GM19395 (cell line): ENCODE data around the gene AFDN.
"Not testable (repeated sequence)": the region's sequence is repeated elsewhere in the genome, so short reads cannot be mapped to it uniquely, and the experiment has no call there.

Source experiments
- ATAC-seq: cut with Tn5 transposase; IDR thresholded peaks from one replicate; pipeline ENCODE4 v1.9.1; 2021; ENCODE audit warnings: mild to moderate bottlenecking, moderate library complexity; ENCODE audit not compliant: unreplicated experiment

AFDN gene

DNA sequence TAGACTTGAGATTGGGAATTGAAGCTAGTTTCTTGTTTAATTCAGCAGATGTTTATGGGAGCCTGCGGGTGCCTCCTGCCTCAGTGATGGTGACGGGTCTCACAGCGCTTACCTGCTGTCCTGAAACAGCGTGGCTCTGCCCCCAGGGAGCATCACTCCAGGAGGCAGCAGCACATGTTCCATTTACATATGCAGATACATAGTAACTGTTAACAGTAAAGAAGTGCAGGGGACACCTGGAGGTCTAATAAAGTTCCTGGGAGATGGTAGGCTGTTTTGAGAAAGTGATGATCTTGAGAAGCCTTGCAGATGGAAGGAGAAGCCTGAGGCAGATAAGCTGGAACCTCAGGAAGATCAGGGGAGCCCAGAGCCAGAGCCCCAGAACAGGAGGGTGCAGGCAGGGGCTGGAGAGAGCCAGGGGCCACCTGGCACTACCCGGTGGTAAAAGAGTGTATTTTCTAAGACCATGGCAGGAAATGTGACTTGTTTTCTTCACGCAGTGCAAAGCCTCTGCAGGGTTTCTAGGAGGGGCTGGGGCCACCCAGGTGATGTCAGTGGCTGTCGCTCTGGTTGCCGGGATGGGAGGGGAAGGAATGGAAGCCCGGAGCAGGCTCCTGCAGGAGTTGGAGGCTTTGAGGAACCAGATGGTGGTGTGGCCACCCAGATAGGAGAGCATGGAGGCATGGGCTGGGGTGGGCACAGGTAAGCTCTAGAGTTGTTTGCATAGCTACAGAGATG is 146.6 kb downstream of the AFDN start:
- no peak for ATAC-seq

DNA sequence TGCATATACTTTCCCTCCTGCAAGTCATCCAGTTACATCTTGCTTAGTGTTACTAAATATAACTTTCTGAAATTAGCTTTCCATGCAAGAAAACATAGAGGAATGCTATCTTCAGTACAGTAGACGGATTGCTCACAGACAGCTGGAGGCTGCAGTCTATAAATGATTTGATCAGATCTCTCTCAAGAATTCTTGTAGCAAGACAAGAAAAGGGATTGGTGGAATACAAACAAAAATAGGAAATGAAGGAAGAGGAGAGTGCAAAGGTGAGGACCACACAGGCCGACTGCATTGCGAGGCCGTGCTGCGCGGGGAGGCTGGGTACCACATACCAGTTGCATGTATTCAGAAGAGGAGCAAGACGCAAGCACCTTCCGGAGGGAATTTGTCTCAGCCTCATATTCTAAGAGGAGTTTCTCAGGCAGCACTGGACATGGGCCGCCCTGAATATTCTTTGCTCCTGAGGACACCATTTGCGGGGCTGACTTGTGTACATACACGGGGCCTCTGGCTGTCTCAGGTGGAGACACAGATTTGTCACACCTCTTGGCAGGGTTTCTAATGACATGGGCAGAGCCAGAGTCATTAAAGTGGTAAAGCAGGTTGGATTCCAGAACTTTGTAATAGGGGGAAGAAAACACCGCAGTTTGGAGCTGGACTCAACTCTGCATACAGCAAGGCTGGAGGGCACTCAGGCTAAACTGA is 148.1 kb downstream of the AFDN start:
- ATAC-seq, result no peak

DNA sequence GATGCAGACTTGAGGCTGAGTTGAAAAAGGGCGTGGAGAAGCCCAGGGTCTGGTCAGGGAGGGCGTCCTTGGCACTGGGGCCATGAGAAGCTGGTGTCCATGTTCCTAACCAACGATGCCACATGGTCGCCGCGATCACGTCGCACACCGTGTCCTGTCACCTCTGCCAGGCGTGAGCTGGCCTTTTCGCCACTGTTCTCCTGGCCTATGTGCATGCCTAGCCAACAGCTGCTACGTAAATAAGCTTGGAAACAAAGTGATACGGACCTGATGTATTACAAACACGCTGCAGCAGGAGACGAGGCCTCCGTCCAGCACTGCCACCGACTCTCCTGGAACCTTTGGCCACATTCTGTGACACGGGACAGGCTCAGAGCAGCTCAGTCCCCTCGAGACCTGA is 148.7 kb downstream of the AFDN start:
- ATAC-seq, result no peak

DNA sequence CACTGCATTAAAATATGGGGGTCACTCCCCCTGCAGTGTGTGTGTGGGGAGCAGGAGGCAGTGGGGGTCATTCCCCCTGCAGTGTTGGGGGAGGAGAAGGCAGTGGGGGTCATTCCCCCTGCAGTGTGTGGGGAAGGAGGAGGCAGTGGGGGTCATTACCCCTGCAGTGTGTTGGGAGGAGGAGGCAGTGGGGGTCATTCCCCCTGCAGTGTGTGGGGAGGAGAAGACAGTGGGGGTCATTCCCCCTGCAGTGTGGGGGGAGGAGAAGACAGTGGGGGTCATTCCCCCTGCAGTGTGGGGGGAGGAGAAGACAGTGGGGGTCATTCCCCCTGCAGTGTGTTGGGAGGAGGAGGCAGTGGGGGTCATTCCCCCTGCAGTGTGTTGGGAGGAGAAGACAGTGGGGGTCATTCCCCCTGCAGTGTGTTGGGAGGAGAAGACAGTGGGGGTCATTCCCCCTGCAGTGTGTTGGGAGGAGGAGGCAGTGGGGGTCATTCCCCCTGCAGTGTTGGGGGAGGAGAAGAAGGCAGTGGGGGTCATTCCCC is 149.5 kb downstream of the AFDN start:
- not testable (repeated sequence) for ATAC-seq

DNA sequence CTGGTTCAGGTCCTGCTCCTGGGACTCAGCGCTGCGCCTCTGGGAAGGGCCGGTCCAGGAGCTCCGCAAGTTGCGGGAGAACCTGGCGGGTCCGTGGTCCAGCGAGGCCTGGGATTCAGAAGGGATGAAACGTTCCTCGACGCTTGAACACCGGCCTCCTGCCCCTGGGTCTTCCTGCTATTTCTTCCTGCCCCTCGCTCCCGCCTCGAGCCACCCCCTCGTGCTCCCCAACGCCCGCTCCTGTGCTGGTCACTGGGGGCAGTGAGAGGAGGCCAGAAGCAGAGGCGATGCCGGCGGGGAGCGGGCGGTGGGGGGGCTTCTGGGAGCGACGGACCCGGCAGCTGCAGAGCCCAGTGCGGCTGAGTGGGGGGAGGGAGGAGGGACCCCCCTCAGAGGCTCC is 150.0 kb downstream of the AFDN start:
- no peak for ATAC-seq

DNA sequence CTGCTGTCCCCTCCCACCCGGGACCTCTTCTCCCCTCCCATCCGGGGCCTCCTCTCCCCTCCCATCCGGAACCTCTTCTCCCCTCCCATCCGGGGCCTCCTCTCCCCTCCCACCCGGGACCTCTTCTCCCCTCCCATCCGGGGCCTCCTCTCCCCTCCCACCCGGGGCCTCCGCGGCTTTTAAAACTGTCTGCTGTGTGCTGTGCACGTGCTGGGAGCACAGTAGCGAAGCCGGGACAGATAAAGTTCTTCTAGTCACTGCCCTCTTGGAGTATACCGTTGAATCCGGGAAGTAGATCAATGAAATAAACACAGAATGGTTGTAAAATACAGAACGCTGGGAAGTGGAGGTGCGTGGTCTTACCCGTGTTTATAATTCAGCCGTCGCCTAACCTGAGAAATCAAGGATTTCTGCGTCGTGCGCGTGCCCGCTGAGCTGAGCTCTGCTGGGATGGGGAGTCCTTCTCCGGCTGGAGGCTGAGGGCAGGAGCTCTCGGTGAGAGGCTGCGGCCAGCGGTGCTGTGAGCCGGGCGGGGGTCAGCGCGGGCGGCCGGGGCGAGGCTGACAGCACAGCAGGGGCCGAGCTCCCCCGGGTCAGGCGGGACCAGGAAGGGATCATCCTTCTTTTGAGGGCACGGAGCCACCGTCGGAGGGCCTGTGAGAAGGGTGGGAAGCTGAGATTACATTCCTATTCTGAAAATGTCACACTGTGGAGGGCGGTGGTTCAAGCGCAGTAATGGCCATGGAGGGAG is 151.2 kb downstream of the AFDN start:
- no peak for ATAC-seq

DNA sequence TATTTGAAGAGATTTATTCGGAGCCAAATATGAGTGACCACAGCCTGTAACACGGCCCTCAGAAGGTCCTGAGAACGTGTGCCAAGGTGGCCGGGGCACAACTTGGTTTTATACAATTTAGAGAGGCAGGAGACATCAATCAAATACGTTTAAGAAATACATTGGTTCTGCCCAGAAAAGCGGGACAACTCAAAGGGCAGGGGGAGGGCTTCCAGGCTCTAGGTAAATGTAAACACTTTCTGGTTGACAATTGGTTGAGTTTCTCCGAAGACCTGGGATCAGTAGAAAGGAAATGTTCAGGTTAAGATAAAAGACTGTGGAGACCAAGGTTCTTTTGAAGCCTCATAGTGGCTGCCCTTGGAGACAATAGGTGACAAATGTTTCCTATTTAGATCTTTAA is 151.9 kb downstream of the AFDN start:
- ATAC-seq, result no peak

DNA sequence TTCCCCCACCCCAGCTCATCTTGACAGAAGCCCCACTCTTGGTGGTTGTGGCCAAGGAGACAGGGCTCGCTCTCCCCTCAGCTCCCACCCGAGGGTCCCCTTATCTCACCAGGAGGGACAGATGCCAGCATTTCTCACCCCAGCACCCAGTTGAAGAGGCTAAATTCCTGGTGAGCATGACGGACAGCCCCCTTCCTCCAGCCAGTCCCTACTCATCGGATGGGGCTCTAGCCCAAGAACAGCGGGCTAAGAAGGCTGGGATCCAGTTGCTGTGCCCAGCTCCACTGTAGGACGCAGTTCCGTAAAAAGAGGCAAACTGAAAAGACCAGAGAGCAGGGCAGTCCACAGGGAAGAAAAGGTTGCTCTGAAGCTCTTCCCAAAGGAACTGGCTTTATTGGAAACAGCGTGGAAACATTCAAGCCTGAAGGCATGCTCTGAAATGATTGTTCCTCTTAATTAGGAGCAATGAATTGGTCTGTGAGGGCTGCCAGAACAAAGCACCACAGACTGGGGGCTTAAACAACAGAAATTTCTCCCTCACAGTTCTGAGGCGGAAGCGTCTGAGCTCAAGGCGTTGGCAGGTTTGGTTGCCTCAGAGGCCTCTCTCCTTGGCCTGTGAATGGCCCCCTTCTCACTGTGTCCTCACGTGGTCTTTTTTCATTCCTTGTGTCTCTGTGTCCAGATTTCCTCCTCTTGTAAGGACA is 152.9 kb downstream of the AFDN start:
- no peak for ATAC-seq

DNA sequence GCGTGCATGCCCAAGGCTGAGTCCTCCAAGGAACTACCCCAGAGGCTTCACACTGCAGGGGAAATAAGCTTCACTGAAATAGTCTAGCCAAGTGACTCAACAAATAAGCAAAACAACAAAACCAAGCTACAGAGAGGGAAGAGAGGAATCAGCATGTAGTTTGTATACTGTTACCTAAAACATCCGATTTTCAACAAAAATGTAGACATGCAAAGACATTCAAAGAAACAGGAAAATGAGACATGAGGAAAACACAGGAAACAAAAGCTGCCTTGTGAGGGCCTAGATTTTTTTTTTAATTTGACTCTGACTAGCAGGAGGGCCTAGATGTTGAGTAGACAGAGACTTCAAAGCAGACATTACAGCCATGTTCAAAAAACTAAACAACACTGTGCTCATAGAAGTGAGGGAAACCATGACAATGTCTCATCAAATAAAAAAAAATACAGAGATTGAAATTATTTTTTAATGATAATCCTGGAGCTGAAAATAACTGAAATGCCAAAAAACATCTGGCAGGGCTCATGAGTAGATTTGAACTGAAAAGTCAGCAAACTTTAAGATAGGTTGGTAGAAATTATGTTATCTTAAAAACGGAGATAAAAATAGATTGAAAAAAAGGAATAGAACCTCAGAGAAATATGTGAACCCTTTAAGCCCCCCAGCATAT is 154.3 kb downstream of the AFDN start:
- no peak for ATAC-seq

DNA sequence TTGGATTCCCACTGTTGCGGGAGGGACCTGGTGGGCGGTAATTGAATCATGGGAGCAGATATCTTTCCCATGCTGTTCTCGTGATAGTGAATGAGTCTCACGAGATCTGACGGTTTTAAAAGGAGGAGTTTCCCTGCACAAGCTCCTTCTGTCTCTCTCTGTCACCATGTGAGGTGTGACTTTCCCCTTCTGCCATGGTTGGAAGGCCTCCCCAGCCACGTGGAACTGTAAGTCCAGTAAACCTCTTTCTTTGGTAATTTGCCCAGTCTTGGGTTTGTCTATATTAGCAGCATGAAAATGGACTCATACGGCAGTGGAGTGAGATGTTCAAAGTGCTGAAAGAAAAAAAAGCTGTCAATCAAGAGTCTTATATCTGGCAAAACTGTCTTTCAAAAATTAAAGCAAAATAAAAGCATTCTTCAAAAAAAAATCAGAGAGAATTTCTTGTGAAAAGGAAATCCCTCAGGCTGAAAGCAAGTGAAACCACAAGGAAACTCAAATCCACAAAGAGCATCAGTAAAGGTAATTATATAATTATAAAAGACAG is 155.3 kb downstream of the AFDN start:
- no peak for ATAC-seq

DNA sequence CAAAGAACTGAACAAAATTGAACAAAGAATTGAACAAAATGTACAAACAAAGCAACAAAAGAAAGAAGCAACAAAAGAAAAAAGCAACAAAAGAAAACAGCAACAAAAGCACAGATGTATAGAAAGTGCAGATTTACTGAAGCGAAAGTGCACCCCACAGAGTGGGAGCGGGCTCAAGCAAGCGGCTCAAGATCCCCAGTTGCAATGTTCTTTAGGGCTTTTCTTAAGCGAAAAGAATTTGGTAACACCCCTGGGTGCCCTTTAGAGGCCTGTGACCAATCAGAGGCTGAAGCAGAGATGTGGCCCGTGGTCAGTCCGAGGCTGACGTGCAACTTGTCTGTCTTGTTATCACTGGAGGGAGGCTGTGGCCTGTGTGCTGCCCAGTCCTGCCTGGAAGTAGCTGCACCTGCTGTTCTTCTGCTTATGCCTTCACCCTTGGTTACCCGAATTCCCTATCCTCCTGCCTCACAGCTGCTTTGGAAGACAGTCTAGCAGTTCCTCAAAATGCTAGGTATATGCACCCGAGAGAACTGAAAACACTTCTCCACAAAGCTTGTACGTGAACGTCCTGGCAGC is 157.5 kb downstream of the AFDN start:
- ATAC-seq, result no peak

DNA sequence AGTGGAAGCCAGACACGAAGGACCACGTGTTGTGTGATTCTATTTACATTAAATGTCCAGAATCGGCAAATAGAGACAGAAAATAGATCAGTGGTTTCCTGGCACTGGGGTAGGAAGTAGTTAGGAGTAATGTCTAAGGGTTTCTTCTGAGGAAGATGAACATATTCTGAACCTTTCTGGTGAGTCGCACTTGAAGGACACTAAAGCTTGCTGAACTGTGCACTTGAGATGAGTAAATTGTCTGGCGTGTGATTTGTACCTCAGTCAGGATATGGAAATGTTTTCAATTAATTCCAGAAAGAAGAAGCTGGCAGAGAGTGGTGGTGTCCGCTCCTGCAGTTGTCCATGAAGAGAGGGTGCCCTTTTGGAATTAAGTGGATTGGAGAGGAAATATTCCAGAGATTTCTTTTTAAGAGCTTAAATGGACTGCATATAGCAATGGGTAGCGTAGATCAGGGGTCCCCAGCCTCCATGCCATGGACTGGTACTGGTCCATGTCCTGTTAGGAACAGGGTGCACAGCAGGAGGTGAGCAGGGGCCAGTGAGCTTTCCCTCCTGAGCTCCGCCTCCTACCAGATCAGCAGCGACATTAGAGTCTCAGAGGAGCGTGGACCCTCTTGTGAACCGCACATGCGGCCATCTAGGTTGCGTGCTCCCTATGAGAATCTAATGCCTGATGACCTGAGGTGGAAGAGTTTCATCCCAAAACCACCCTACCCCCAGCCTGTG is 158.3 kb downstream of the AFDN start:
- no peak for ATAC-seq

DNA sequence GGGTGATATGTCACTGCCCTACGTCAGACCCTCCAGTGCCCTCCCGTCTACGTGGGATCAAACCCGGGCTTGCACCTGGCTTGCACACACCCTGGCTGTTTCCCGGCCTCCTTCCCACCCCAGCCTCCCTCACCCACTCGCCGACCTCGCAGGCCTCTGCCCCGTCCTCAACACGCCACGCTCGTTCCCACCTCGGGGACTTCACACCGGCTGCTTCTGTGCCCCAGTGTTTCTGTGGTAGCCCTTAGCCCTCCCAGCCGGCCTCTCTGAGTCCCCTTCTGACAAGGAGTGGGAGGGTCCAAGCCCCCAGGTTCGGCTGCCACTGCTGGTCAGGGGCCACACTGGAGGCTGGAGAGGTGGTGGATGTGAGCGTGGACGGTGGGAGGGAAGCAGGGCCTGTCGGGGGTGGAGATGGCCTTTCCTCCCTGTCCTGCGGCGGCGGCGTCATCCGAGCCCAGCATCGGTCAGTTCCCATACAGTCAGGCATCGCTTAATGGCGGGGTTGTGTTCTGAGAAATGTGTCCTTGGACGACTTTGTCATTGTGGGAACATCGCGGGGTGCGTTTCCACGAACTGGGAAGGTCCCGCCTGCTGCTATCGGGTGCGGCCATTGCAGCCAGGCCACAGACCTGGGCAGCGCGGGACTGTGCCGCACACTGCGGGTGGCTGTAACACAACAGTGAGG is 159.3 kb downstream of the AFDN start:
- no peak for ATAC-seq

DNA sequence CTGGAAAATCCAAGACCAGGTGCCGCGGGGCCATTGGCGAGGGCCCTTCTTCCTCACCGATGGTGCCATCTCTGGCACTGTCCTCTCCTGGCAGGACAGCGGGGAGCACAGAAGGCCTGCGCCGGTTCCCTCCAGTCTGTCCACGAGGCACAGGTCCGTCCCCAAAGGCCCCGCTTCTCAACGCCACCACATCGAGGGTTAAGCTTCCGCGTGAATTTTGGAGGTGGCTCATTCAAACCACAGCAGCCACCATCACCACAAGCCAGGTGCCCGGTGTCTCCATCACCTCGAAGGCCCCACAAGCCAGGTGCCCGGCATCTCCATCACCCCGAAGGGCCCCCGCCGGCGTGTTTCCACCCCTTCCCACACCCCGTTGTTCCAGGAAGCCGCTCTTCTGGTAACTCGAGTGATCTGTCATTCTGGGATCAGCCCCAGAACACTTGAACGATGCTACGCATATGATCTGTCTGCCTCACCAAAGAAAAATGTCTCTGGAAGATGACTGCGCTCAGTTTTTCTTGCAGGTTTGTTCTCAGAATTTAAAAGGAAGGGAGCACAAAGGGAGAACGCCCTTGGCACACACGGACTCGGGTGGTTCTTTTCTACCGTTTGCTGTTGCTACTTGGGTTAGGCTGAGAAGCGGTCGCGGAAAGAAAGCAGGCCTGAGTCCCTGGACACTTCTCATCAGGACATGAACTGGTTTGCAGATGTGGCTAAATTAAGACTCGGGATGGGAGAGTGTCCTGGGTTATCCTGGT is 160.9 kb downstream of the AFDN start:
- no peak for ATAC-seq

DNA sequence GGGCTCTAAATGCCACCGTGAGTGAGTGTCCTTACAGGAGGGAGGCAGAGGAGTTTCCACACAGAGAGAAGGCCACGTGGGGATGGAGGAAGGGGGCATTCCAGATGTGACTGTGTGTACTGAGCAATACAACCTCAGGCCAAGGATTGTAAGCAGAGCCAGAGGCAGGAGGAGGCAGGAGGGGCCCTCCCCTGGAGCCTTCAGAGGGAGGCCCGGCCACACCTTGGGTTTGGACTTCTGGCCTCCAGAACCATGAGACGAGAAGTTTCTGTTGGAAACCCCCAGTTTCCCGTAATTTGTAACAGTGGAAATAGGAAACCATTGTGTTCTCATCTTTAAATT is 161.4 kb downstream of the AFDN start:
- no peak for ATAC-seq

DNA sequence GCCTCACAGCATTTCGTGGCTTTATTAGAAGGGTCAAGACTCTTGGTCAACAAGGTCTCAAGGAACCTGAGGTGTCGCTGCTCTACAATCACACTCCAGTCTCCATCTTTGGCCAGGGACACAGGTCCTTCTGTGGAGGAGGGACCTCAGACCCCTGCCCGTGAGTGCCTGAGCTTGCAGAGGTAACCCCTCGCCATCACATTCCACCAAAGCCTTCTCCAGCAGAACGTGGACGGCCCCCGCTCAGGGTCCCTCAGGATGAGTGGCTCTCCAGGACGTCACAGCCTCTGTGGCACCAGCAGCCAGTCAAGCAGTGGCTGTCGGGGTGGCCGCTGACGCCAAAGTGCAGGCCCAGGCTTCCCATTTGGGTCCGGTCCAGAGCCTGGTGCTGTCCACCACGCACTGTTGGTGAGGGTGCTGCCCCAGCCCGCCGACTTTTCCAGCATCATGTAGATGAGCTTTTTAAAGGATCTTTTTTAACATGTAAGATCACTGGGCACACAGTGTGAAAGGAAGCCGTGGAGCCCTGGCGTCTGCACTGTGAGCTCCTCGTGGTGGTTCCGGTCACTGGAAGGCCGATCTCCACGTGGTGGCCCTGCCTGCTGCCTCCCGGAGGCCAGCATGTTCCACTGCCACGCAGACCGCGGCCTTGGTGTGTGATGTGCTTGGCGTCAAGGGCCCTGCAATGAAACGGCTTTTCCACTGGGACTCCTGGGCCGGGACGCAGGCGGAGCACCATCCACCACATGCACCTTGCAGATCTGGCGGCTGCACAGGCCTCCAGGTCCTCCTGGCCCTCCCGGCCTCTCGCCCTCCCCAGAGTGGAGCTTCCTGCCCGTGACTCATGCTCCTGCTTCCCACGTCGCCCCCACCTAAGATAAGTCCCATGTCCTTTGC is 162.5 kb downstream of the AFDN start:
- ATAC-seq, result no peak
